Muscle layer of duodenum (tissue), 2 donors: ENCODE results near the gene SLC5A11.
"Not testable (repeated sequence)": the region's sequence is repeated elsewhere in the genome, so short reads cannot be mapped to it uniquely, and the experiment has no call there.

ENCODE experiments used
- H3K27ac ChIP-seq: one replicate; pipeline ENCODE4 v1.7.0; 2013; ENCODE audit warnings: mild to moderate bottlenecking, low read length
- H3K27me3 ChIP-seq: one replicate; pipeline ENCODE4 v1.7.0; 2013; ENCODE audit warnings: low read depth, mild to moderate bottlenecking, control low read depth, low read length
- H3K36me3 ChIP-seq, 2 donors: one replicate each; pipeline ENCODE4 v1.7.0; 2013; ENCODE audit warnings: low read length in 2 of 2, control low read depth in 1 of 2, mild to moderate bottlenecking in 1 of 2; ENCODE audit not compliant: insufficient read depth in 2 of 2, control insufficient read depth in 1 of 2
- H3K4me1 ChIP-seq, 2 donors: one replicate each; pipeline ENCODE4 v1.7.0; 2013; ENCODE audit warnings: low read length in 2 of 2, mild to moderate bottlenecking in 2 of 2, control low read depth in 1 of 2, moderate library complexity in 1 of 2; ENCODE audit not compliant: insufficient read depth in 2 of 2, control insufficient read depth in 1 of 2
- H3K4me3 ChIP-seq, 2 donors: one replicate each; pipeline ENCODE4 v1.7.0; 2013; ENCODE audit warnings: low read length in 2 of 2, low read depth in 1 of 2, mild to moderate bottlenecking in 1 of 2
- H3K9me3 ChIP-seq, 2 donors: one replicate each; pipeline ENCODE4 v1.7.0; 2013; ENCODE audit warnings: low read length in 2 of 2, control low read depth in 1 of 2, mild to moderate bottlenecking in 1 of 2; ENCODE audit not compliant: control insufficient read depth in 1 of 2
- donor health status: healthy.

SLC5A11 gene

GRCh38 chr16:24871891-24872290, 26.1 kb downstream of the SLC5A11 start:
- H3K36me3 ChIP-seq: no peaks in the 10 kb centered on the region

GRCh38 chr16:24873028-24873427, 27.3 kb downstream of the SLC5A11 start:
- H3K4me3 ChIP-seq: no peak overlapping the region
- no peak overlapping the region for H3K27ac ChIP-seq
- H3K36me3 ChIP-seq: no peaks in the 10 kb centered on the region
- no peaks in the 10 kb centered on the region for H3K27me3 ChIP-seq
- no peaks in the 10 kb centered on the region for H3K4me1 ChIP-seq
- H3K9me3 ChIP-seq: no peaks in the 10 kb centered on the region

More at GRCh38 chr16:24871891-24872290, 26.1 kb downstream of the SLC5A11 start:
- Histone ChIP-seq H3K9me3 (no peaks in the 10 kb centered on the region), H3K4me1 (no peaks in the 10 kb centered on the region), H3K27me3 (no peaks in the 10 kb centered on the region), H3K4me3 (no peak overlapping the region), H3K27ac (no peak overlapping the region)

GRCh38 chr16:24875466-24875865, 29.7 kb downstream of the SLC5A11 start:
- Histone ChIP-seq H3K36me3 (no peaks in the 10 kb centered on the region), H3K9me3 (no peaks in the 10 kb centered on the region), H3K4me3 (no peak overlapping the region), H3K27ac (no peak overlapping the region), H3K4me1 (no peaks in the 10 kb centered on the region), H3K27me3 (no peaks in the 10 kb centered on the region)

GRCh38 chr16:24876231-24876630, 30.5 kb downstream of the SLC5A11 start:
- H3K27ac ChIP-seq: no peak overlapping the region
- H3K4me1 ChIP-seq: no peaks in the 10 kb centered on the region
- no peaks in the 10 kb centered on the region for H3K27me3 ChIP-seq
- H3K4me3 ChIP-seq: no peak overlapping the region
- H3K36me3 ChIP-seq: no peaks in the 10 kb centered on the region
- no peaks in the 10 kb centered on the region for H3K9me3 ChIP-seq

- no peak overlapping the region for H3K27ac ChIP-seq
- no peaks in the 10 kb centered on the region for H3K9me3 ChIP-seq
- H3K4me1 ChIP-seq: no peaks in the 10 kb centered on the region
- no peak overlapping the region for H3K4me3 ChIP-seq
- H3K27me3 ChIP-seq: no peaks in the 10 kb centered on the region
- H3K36me3 ChIP-seq: no peaks in the 10 kb centered on the region
Observed at GRCh38 chr16:24879684-24880083, 33.9 kb downstream of the SLC5A11 start.

GRCh38 chr16:24883714-24884151, 38.0 kb downstream of the SLC5A11 start:
- no peak overlapping the region for H3K27ac ChIP-seq
- no peaks in the 10 kb centered on the region for H3K4me1 ChIP-seq
- H3K27me3 ChIP-seq: no peaks in the 10 kb centered on the region
- H3K36me3 ChIP-seq: no peaks in the 10 kb centered on the region
- no peak overlapping the region for H3K4me3 ChIP-seq
- no peaks in the 10 kb centered on the region for H3K9me3 ChIP-seq

GRCh38 chr16:24887472-24887871, 41.7 kb downstream of the SLC5A11 start:
- no peaks in the 10 kb centered on the region for H3K27me3 ChIP-seq
- no peaks in the 10 kb centered on the region for H3K4me1 ChIP-seq
- no peaks in the 10 kb centered on the region for H3K9me3 ChIP-seq
- no peak overlapping the region for H3K27ac ChIP-seq
- H3K4me3 ChIP-seq: no peak overlapping the region
- no peaks in the 10 kb centered on the region for H3K36me3 ChIP-seq

- no peaks in the 10 kb centered on the region for H3K4me1 ChIP-seq
- no peaks in the 10 kb centered on the region for H3K36me3 ChIP-seq
- H3K27me3 ChIP-seq: no peaks in the 10 kb centered on the region
- H3K4me3 ChIP-seq: no peak overlapping the region
- H3K27ac ChIP-seq: no peak overlapping the region
- H3K9me3 ChIP-seq: no peaks in the 10 kb centered on the region
Observed at GRCh38 chr16:24890746-24891145, 45.0 kb downstream of the SLC5A11 start.

GRCh38 chr16:24896439-24896838, 50.7 kb downstream of the SLC5A11 start:
- Histone ChIP-seq H3K36me3 (no peaks in the 10 kb centered on the region), H3K4me3 (no peak overlapping the region), H3K4me1 (no peaks in the 10 kb centered on the region), H3K27ac (no peak overlapping the region), H3K27me3 (no peaks in the 10 kb centered on the region), H3K9me3 (no peaks in the 10 kb centered on the region)

- H3K4me3 ChIP-seq, H3K36me3 ChIP-seq, H3K27ac ChIP-seq, H3K4me1 ChIP-seq, H3K27me3 ChIP-seq, H3K9me3 ChIP-seq: not testable (repeated sequence)
Observed at GRCh38 chr16:24897522-24897921, 51.8 kb downstream of the SLC5A11 start.

GRCh38 chr16:24900230-24900629, 54.5 kb downstream of the SLC5A11 start:
- Histone ChIP-seq H3K27ac (no peak overlapping the region), H3K36me3 (no peaks in the 10 kb centered on the region), H3K4me3 (no peak overlapping the region), H3K9me3 (no peaks in the 10 kb centered on the region), H3K4me1 (no peaks in the 10 kb centered on the region), H3K27me3 (no peaks in the 10 kb centered on the region)

GRCh38 chr16:24906199-24906808, 60.5 kb downstream of the SLC5A11 start:
- Histone ChIP-seq H3K4me1 (no peaks in the 10 kb centered on the region), H3K4me3 (no peak overlapping the region), H3K36me3 (no peaks in the 10 kb centered on the region), H3K27ac (no peak overlapping the region), H3K27me3 (no peaks in the 10 kb centered on the region), H3K9me3 (no peaks in the 10 kb centered on the region)
